Esophagus squamous epithelium (tissue), 5 donors: ENCODE data around the gene CCR4. TPM values are rescaled to one million over a fixed set of nuclear protein-coding genes. Genes with fewer than 3 reads are reported as not detected.
A peak's percentile ranks its signal among the peaks of the same experiment; 100 is the strongest.
"Not testable (repeated sequence)": the region's sequence is repeated elsewhere in the genome, so short reads cannot be mapped to it uniquely, and the experiment has no call there.

Source experiments
- DNase-seq: peaks from one replicate; lab custom pipeline; 2025; lab: John Stamatoyannopoulos, UW
- H3K27ac ChIP-seq, 4 donors: fragments of 200-600 bp; sonication (generic); one replicate each; pipeline ENCODE4 v1.5.1; 2016 to 2019; ENCODE audit warnings: mild to moderate bottlenecking in 1 of 4
- H3K27me3 ChIP-seq, 4 donors: fragments of 200-600 bp; sonication (generic); 1 replicate in 3 of 4; 2 replicates in 1 of 4; pipeline versions ENCODE4 v1.5.1 to v1.6.0; 2017 to 2021; ENCODE audit warnings: antibody characterized with exemption in 1 of 4
- H3K36me3 ChIP-seq, 3 donors: fragments of 200-600 bp; sonication (generic); one replicate each; pipeline ENCODE4 v1.5.1; 2016 to 2019
- H3K4me1 ChIP-seq, 3 donors: fragments of 200-600 bp; sonication (generic); one replicate each; pipeline ENCODE4 v1.5.1; 2017 to 2019
- H3K4me3 ChIP-seq, 4 donors: fragments of 200-600 bp; sonication (generic); 1 replicate in 3 of 4; 2 replicates in 1 of 4; pipeline ENCODE4 v1.5.1; 2016 to 2019; ENCODE audit warnings: mild to moderate bottlenecking in 2 of 4, moderate library complexity in 1 of 4
- H3K9me3 ChIP-seq, 3 donors: fragments of 200-600 bp; sonication (generic); one replicate each; pipeline ENCODE4 v1.5.1; 2016 to 2019
- CTCF ChIP-seq, 6 experiments: fragments of 450-650 bp in 4 of 6; fragments of 200-600 bp in 2 of 6; sonication (generic) in 2 of 6; IDR thresholded peaks; one replicate each; pipeline ENCODE4 v1.5.1; 2016 to 2019; ENCODE audit warnings: antibody characterized with exemption in 6 of 6, mild to moderate bottlenecking in 4 of 6, moderate library complexity in 4 of 6
- POLR2A ChIP-seq, 4 donors: fragments of 450-650 bp; IDR thresholded peaks; one replicate each; pipeline ENCODE4 v1.6.1; 2017; ENCODE audit warnings: antibody characterized with exemption in 4 of 4, mild to moderate bottlenecking in 4 of 4, moderate library complexity in 3 of 4
- WGBS, 2 donors: methylation state at CpG; one replicate each; pipeline ENCODE4 v1.1.5; 2018; 5-methylcytosine and 5-hydroxymethylcytosine counted together
- intact Hi-C: fragments of 100-400 bp; cut with DNase I; formaldehyde crosslinking; loops from one replicate; pipeline ENCODE4 v1.15.0; 2022
- total RNA-seq, 4 donors: library from RNA; depleted of rRNA; stranded (reverse); fragments of >200 nt; gene quantifications; one replicate each; pipeline ENCODE4 v1.1.0, GENCODE V29; 2016
- donor health status: DM: yes; HTN: yes; CAD: no.

Gene CCR4
- total RNA-seq, 4 donors from 2014 or later, result 0.27 to 0.94 (median 0.62) TPM

DNA sequence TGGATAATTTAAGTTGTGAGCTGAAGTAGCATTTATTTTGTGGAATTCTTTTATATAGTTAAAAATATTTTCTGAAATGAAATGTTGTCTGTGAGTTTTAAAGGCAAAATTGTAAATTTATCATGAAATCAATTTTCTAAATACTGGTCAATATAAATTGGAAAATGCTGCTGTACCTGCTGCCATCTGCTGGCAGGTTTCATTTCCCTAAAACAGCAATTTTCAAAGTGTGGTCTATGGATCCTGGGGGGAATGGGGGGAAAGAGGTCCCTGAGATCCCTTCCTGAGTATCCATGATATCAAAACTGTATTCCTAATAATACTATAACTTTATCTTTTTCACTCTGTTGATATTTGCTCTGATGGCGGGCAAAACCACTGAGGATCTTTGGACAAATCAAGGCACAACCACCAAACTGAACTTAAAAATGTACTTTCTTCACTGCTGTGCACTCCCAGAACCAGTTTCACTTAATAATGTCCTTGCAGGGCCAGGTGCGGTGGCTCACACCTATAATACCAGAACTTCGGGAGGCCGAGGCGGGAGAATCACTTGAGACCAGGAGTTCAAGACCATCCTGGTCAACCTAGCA is 17.2 kb upstream of the CCR4 start:
- Histone ChIP-seq H3K36me3 (no peaks in the 10 kb centered on the region), H3K4me1 (no peaks in the 10 kb centered on the region), H3K27me3 (no peaks in the 10 kb centered on the region), H3K27ac (no peak overlapping the region), H3K9me3 (no peaks in the 10 kb centered on the region), H3K4me3 (no peak overlapping the region)
- TF ChIP-seq CTCF (IDR thresholded peaks at IDR 0.05), result peak; percentile 43 to 72 (median 60)
- TF ChIP-seq POLR2A (IDR thresholded peaks at IDR 0.05), result no peak
- WGBS, 2 donors, result 77 to 82% methylated on average over 4 to 5 of the region's 5 CpGs
- intact Hi-C loops, result no loop called here
- no peak for DNase-seq

- Histone ChIP-seq H3K4me1 (no peaks in the 10 kb centered on the region), H3K4me3 (no peak overlapping the region), H3K9me3 (no peaks in the 10 kb centered on the region), H3K27me3 (no peaks in the 10 kb centered on the region), H3K36me3 (no peaks in the 10 kb centered on the region), H3K27ac (no peak overlapping the region)
- WGBS, 2 donors, result 67 to 72% methylated on average over 2 of the region's 2 CpGs
- intact Hi-C loops, result loop anchor here (5.0 kb wide), 1 partner anchor 205 kb away; no protein-coding TSS in a partner anchor
- TF ChIP-seq POLR2A (IDR thresholded peaks at IDR 0.05) (no peak), CTCF (IDR thresholded peaks at IDR 0.05) (no peak)
- DNase-seq, result no peak
Observed at GRCh38 chr3:32937331-32937730, 14.1 kb upstream of the CCR4 start.

- not testable (repeated sequence) for H3K4me3 ChIP-seq, DNase-seq, H3K27ac ChIP-seq, H3K27me3 ChIP-seq, H3K36me3 ChIP-seq, H3K9me3 ChIP-seq, H3K4me1 ChIP-seq
- intact Hi-C loops, result loop anchor here (5.0 to 10.0 kb wide), 2 partner anchors 207 to 425 kb away; no protein-coding TSS in a partner anchor
- WGBS, 2 donors, result 88 to 100% methylated on average over 1 to 4 of the region's 40 CpGs
Observed at GRCh38 chr3:32939531-32940284, 11.7 kb upstream of the CCR4 start.

- H3K27me3 ChIP-seq, result no peaks in the 10 kb centered on the region
- no peak overlapping the region for H3K4me3 ChIP-seq
- no peak for DNase-seq
- no peaks in the 10 kb centered on the region for H3K4me1 ChIP-seq
- WGBS, 2 donors, result 93 to 96% methylated on average over 12 to 14 of the region's 16 CpGs
- TF ChIP-seq CTCF (IDR thresholded peaks at IDR 0.05) (no peak), POLR2A (IDR thresholded peaks at IDR 0.05) (no peak)
- no peaks in the 10 kb centered on the region for H3K9me3 ChIP-seq
- intact Hi-C loops, result loop anchor here (10.0 kb wide), 1 partner anchor 424 kb away; no protein-coding TSS in a partner anchor
- no peaks in the 10 kb centered on the region for H3K36me3 ChIP-seq
- no peak overlapping the region for H3K27ac ChIP-seq
Observed at GRCh38 chr3:32940726-32941125, 10.7 kb upstream of the CCR4 start.

DNA sequence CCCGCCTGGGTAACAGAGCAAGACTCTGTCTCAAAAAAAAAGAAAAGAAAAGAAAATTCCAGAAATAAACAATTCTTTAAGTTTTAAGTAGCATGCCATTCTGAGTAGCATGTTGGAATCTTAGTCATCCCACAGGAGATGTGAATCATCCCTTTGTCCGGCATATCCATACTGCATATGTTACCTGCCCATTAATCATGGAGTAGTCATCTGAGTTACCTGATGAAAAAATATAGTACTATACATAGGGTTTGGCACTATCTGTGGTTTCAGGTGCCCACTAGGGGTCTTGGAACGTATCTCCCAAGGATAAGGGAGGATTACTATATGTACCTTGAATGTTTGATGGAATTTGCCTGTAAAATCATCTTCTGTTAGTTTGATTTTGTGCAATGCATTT is 6.3 kb upstream of the CCR4 start:
- TF ChIP-seq POLR2A (IDR thresholded peaks at IDR 0.05) (no peak), CTCF (IDR thresholded peaks at IDR 0.05) (no peak)
- Histone ChIP-seq H3K9me3 (no peaks in the 10 kb centered on the region), H3K4me3 (no peak overlapping the region), H3K4me1 (no peaks in the 10 kb centered on the region), H3K27me3 (no peaks in the 10 kb centered on the region), H3K27ac (no peak overlapping the region), H3K36me3 (no peaks in the 10 kb centered on the region)
- intact Hi-C loops, result loop anchor here (10.0 kb wide), 1 partner anchor 420 kb away; no protein-coding TSS in a partner anchor
- WGBS, 2 donors, result 41 to 53% methylated on average over 3 of the region's 3 CpGs
- DNase-seq, result no peak

DNA sequence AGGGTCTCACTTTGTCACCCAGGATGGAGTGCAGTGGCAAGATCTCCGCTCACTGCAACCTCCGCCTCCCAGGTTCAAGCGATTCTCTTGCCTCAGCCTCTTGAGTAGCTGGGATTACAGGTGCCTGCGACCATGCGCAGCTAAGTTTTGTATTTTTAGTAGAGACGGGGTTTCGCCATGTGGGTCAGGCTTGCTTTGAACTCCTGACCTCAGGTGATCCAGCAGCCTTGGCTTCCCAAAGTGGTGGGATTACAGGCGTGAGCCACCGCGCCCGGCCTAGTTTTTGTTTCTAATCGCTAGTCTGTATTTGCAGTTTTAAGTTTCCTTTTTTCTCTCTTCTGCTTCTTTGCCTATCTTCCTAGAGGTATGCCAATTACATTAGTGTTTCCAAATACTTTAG is 5.8 kb upstream of the CCR4 start:
- 71 to 88% methylated on average over 7 to 12 of the region's 12 CpGs for WGBS, 2 donors
- H3K36me3 ChIP-seq, H3K4me1 ChIP-seq, H3K27ac ChIP-seq, H3K4me3 ChIP-seq, H3K9me3 ChIP-seq, H3K27me3 ChIP-seq, DNase-seq: not testable (repeated sequence)
- intact Hi-C loops, result loop anchor here (10.0 kb wide), 1 partner anchor 419 kb away; no protein-coding TSS in a partner anchor
